GM19438 (cell line): ENCODE measurements around the gene PCDHGA11.
"Not testable (repeated sequence)": the region's sequence is repeated elsewhere in the genome, so short reads cannot be mapped to it uniquely, and the experiment has no call there.

Experiments used
- ATAC-seq: cut with Tn5 transposase; IDR thresholded peaks from one replicate; pipeline ENCODE4 v1.9.1; 2021; ENCODE audit warnings: low read depth; ENCODE audit not compliant: unreplicated experiment

PCDHGA11 gene

GRCh38 chr5:141420855-141421488, at the start of gene PCDHGA11:
PCDHGA11 (plus strand) TSS chr5:141421051; CDS start chr5:141421228, 177 bp downstream.
- no peak for ATAC-seq

- no peak for ATAC-seq
These were observed 49.0 kb upstream of the PCDHGA11 start for GRCh38 chr5:141371572-141372475.

GRCh38 chr5:141373673-141374317, 47.1 kb upstream of the PCDHGA11 start, which contains the start of gene PCDHGA6:
PCDHGA6 (plus strand) TSS chr5:141373891; CDS start chr5:141374084, 193 bp downstream.
- no peak for ATAC-seq

GRCh38 chr5:141374627-141375026, 46.2 kb upstream of the PCDHGA11 start:
- no peak for ATAC-seq

GRCh38 chr5:141375444-141376155, 45.3 kb upstream of the PCDHGA11 start:
- ATAC-seq = not testable (repeated sequence)

GRCh38 chr5:141382469-141383294, 38.2 kb upstream of the PCDHGA11 start, which contains the start of gene PCDHGA7:
PCDHGA7 (plus strand) TSS chr5:141382742; CDS start chr5:141382900, 158 bp downstream.
- ATAC-seq = peak; percentile 60

- no peak for ATAC-seq
These were observed 37.5 kb upstream of the PCDHGA11 start for GRCh38 chr5:141383345-141383744.

- no peak for ATAC-seq
These were observed 36.2 kb upstream of the PCDHGA11 start for GRCh38 chr5:141384471-141385267.

GRCh38 chr5:141387557-141388311, 33.1 kb upstream of the PCDHGA11 start, which contains the start of gene PCDHGB4:
PCDHGB4 (plus strand) TSS chr5:141387698; CDS start chr5:141387885, 187 bp downstream.
- peak; percentile 89 for ATAC-seq

GRCh38 chr5:141388661-141389060, 32.2 kb upstream of the PCDHGA11 start:
- ATAC-seq = no peak

GRCh38 chr5:141389153-141390042, 31.5 kb upstream of the PCDHGA11 start:
- ATAC-seq = no peak

- no peak for ATAC-seq
These were observed 28.2 kb upstream of the PCDHGA11 start, which contains the start of gene PCDHGA8 for GRCh38 chr5:141392429-141393198. PCDHGA8 (plus strand) TSS chr5:141392633; CDS start chr5:141392814, 181 bp downstream.

GRCh38 chr5:141393267-141393666, 27.6 kb upstream of the PCDHGA11 start:
- no peak for ATAC-seq

- ATAC-seq = not testable (repeated sequence)
These were observed 26.3 kb upstream of the PCDHGA11 start for GRCh38 chr5:141394401-141395187.
